Ishikawa (cell line): ENCODE results near the gene VARS1.

ENCODE experiments used
- CEBPB ChIP-seq: IDR thresholded peaks from 2 replicates; pipeline ENCODE4 v1.6.1; 2012
- CREB1 ChIP-seq: IDR thresholded peaks from 2 replicates; pipeline ENCODE4 v1.6.1; 2012; ENCODE audit warnings: low read depth
- EGR1 ChIP-seq: IDR thresholded peaks from 2 replicates; pipeline ENCODE4 v1.6.1; 2012
- EP300 ChIP-seq: IDR thresholded peaks from 2 replicates; pipeline ENCODE4 v1.6.1; 2012; ENCODE audit warnings: borderline replicate concordance
- FOXM1 ChIP-seq: IDR thresholded peaks from 2 replicates; pipeline ENCODE4 v1.6.1; 2012; ENCODE audit warnings: low read depth, borderline replicate concordance
- MAX ChIP-seq: IDR thresholded peaks from 2 replicates; pipeline ENCODE4 v1.6.1; 2012
- NFIC ChIP-seq: IDR thresholded peaks from 2 replicates; pipeline ENCODE4 v1.6.1; 2012
- RAD21 ChIP-seq: IDR thresholded peaks from 2 replicates; pipeline ENCODE4 v1.6.1; 2012; ENCODE audit warnings: low read depth
- REST ChIP-seq: IDR thresholded peaks from 2 replicates; pipeline ENCODE4 v1.6.1; 2012; ENCODE audit warnings: low read depth, mild to moderate bottlenecking
- TAF1 ChIP-seq: IDR thresholded peaks from 2 replicates; pipeline ENCODE4 v1.6.1; 2012; ENCODE audit warnings: low read depth, mild to moderate bottlenecking
- TCF12 ChIP-seq: IDR thresholded peaks from 2 replicates; pipeline ENCODE4 v1.6.1; 2012; ENCODE audit warnings: low read depth
- TEAD4 ChIP-seq: IDR thresholded peaks from 2 replicates; pipeline ENCODE4 v1.6.1; 2012
- USF1 ChIP-seq: IDR thresholded peaks from 2 replicates; pipeline ENCODE4 v1.6.1; 2012
- YY1 ChIP-seq: IDR thresholded peaks from 2 replicates; pipeline ENCODE4 v1.6.1; 2012; ENCODE audit warnings: low read depth
- ZBTB7A ChIP-seq: IDR thresholded peaks from 2 replicates; pipeline ENCODE4 v1.6.1; 2012; ENCODE audit warnings: low read depth

VARS1 gene

GRCh38 chr6:31762356-31762755, 33.2 kb downstream of the VARS1 start, which contains the start of gene SAPCD1:
Gene SAPCD1, plus strand, starts transcription at chr6:31762656. Its CDS starts 399 bp downstream, at chr6:31763055.
- no peak for TF ChIP-seq MAX
- TF ChIP-seq TCF12: no peak
- no peak for TF ChIP-seq REST
- no peak for TF ChIP-seq USF1
- TF ChIP-seq YY1: no peak
- no peak for TF ChIP-seq CREB1
- no peak for TF ChIP-seq NFIC

GRCh38 chr6:31761343-31761742, 34.2 kb downstream of the VARS1 start:
- no peak for TF ChIP-seq NFIC
- TF ChIP-seq REST: no peak
- TF ChIP-seq ZBTB7A: no peak
- TF ChIP-seq MAX: no peak
- TF ChIP-seq YY1: no peak
- TF ChIP-seq RAD21: no peak
- TF ChIP-seq TCF12: no peak
- no peak for TF ChIP-seq TEAD4
- TF ChIP-seq EGR1: no peak
- TF ChIP-seq CREB1: no peak
- TF ChIP-seq EP300: no peak
- no peak for TF ChIP-seq TAF1
- no peak for TF ChIP-seq USF1
- TF ChIP-seq FOXM1: no peak
- no peak for TF ChIP-seq CEBPB

GRCh38 chr6:31760790-31761189, 34.8 kb downstream of the VARS1 start:
- TF ChIP-seq USF1 (no peak), EP300 (no peak), FOXM1 (no peak), TEAD4 (no peak), MAX (no peak), REST (no peak), TCF12 (no peak)

- TF ChIP-seq ZBTB7A: no peak
- TF ChIP-seq TEAD4: no peak
- no peak for TF ChIP-seq CREB1
- no peak for TF ChIP-seq EP300
- TF ChIP-seq EGR1: no peak
- TF ChIP-seq TAF1: no peak
- no peak for TF ChIP-seq REST
- no peak for TF ChIP-seq RAD21
- TF ChIP-seq NFIC: no peak
- TF ChIP-seq FOXM1: no peak
- TF ChIP-seq TCF12: no peak
- no peak for TF ChIP-seq USF1
- no peak for TF ChIP-seq CEBPB
- TF ChIP-seq MAX: no peak
- TF ChIP-seq YY1: no peak
Observed at GRCh38 chr6:31758281-31758680, 37.3 kb downstream of the VARS1 start.
